DND-41 (cell line): ENCODE measurements around the gene ITSN1.

Experiments used
- CTCF ChIP-seq: IDR thresholded peaks from 2 replicates; pipeline ENCODE4 v1.5.1; 2012; ENCODE audit warnings: borderline replicate concordance, low read length, moderate library complexity, mild to moderate bottlenecking; ENCODE audit not compliant: poor library complexity, severe bottlenecking; ENCODE audit errors: extremely low read depth
- EZH2 ChIP-seq: IDR thresholded peaks from 3 replicates; pipeline ENCODE4 v1.6.1; 2012; ENCODE audit warnings: borderline replicate concordance, low read depth, mild to moderate bottlenecking, moderate library complexity, low read length, inconsistent platforms; ENCODE audit not compliant: severe bottlenecking

DNA sequence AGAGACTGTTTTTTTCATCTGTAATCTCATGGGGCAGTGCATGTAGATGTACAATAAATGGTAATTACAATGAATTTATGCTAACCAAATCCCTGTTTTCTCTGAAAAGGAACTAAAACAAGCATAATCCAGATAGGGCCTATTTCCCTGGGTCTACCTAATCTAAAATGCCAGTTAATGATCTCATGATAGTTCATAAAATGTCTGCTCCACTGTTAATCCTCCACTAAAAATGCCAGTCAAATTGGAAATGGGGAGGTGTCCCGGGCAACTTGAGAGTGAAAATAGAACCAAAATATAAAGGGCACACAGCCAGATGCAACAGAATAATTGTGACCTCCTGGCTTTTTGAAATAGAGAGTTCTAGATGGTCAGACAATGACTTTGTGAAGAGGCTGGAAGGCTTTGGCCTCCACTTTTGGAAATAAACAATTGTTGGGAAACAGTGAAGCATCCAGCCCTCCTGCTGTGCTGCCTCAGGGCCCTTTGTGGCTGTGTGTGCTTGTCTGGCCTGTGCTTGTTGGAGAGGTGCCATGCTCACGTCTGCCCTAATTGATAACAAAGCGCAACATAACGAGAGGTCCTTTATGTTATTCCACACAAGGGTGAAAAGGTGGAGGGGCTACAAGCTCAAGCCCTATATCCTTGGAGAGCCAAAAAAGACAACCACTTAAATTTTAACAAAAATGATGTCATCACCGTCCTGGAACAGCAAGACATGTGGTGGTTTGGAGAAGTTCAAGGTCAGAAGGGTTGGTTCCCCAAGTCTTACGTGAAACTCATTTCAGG lies 175.6 kb downstream of the ITSN1 start:
- TF ChIP-seq EZH2: no peak
- TF ChIP-seq CTCF: no peak
